ENCODE measurements around the gene GPR3. TPM values are rescaled to one million over a fixed set of nuclear protein-coding genes. Genes with fewer than 3 reads are reported as not detected.
A peak's percentile ranks its signal among the peaks of the same experiment; 100 is the strongest.

GPR3 gene
- total RNA-seq, 4 donors from 2014 or later, result not detected

DNA sequence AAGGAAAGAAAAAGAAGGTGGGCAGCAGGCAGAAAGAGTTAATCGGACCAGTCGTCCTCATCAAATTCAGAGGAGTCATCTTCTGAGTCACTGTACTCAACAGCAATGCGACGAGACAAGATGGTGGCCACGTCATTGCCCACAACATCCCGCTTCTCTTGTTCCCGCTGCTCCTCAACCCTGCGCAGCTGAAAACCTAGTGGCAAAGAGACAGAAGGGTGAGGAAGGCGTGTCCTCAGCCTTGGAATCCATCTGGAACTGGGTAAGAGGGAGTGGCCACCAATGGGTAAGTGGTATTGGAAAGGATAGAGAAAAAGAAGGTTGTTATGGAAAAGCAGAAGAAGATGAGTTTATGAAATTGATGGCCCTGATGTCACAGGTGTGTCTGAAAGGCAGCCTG, 15.7 kb downstream of the GPR3 start:
- Histone ChIP-seq H3K27me3 (no peaks in the 10 kb centered on the region), H3K27ac (no peak overlapping the region), H3K9me3 (no peaks in the 10 kb centered on the region), H3K36me3 (peaks cover 0 to 72% (median 2%) of the 10 kb centered on the region in 3 donors), H3K4me1 (peaks cover 3 to 20% (median 12%) of the 10 kb centered on the region in 4 donors), H3K4me3 (no peak overlapping the region)
- DNase-seq, result peak in 1 of 3 donors; percentile 37
- TF ChIP-seq POLR2A (IDR thresholded peaks at IDR 0.05), result no peak
- TF ChIP-seq, protein P1, sequence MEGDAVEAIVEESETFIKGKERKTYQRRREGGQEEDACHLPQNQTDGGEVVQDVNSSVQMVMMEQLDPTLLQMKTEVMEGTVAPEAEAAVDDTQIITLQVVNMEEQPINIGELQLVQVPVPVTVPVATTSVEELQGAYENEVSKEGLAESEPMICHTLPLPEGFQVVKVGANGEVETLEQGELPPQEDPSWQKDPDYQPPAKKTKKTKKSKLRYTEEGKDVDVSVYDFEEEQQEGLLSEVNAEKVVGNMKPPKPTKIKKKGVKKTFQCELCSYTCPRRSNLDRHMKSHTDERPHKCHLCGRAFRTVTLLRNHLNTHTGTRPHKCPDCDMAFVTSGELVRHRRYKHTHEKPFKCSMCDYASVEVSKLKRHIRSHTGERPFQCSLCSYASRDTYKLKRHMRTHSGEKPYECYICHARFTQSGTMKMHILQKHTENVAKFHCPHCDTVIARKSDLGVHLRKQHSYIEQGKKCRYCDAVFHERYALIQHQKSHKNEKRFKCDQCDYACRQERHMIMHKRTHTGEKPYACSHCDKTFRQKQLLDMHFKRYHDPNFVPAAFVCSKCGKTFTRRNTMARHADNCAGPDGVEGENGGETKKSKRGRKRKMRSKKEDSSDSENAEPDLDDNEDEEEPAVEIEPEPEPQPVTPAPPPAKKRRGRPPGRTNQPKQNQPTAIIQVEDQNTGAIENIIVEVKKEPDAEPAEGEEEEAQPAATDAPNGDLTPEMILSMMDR (IDR thresholded peaks at IDR 0.05), result no peak

GRCh38 chr1:27409669-27410068, 17.2 kb downstream of the GPR3 start:
- peak in 1 of 3 donors; percentile 22 for DNase-seq
- Histone ChIP-seq H3K36me3 (peaks cover 0 to 88% (median 2%) of the 10 kb centered on the region in 3 donors), H3K4me3 (no peak overlapping the region), H3K4me1 (peaks cover 0 to 10% (median 3%) of the 10 kb centered on the region in 4 donors), H3K27me3 (no peaks in the 10 kb centered on the region), H3K27ac (no peak overlapping the region), H3K9me3 (no peaks in the 10 kb centered on the region)
- TF ChIP-seq, protein P1 (IDR thresholded peaks at IDR 0.05), result no peak
- TF ChIP-seq POLR2A (IDR thresholded peaks at IDR 0.05), result no peak

DNA sequence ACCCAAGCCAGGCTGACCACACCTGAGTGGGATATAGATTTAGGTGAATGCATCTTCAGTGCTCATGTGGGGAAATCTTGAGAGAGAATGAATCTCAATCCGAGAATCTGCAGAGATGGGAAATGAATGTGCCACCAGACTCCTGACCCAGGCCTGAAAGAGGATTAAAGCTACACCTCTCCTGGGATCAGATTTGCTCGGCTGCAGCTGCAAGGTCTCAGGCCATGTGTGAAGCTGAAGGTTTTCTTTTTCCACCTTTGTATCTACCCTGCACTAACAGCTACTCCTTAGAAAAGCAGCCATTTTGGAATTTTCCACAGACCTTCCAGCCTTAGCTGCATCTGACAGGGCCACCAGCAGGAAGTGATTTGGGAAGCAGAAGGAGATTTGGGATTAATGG, 18.3 kb downstream of the GPR3 start:
- TF ChIP-seq POLR2A (IDR thresholded peaks at IDR 0.05), result no peak
- TF ChIP-seq, protein P1 (IDR thresholded peaks at IDR 0.05), result no peak
- Histone ChIP-seq H3K36me3 (peaks cover 0 to 98% (median 2%) of the 10 kb centered on the region in 3 donors), H3K4me3 (no peak overlapping the region), H3K27me3 (no peaks in the 10 kb centered on the region), H3K4me1 (peaks cover 0 to 10% (median 2%) of the 10 kb centered on the region in 4 donors), H3K27ac (no peak overlapping the region), H3K9me3 (no peaks in the 10 kb centered on the region)
- no peak for DNase-seq

DNA sequence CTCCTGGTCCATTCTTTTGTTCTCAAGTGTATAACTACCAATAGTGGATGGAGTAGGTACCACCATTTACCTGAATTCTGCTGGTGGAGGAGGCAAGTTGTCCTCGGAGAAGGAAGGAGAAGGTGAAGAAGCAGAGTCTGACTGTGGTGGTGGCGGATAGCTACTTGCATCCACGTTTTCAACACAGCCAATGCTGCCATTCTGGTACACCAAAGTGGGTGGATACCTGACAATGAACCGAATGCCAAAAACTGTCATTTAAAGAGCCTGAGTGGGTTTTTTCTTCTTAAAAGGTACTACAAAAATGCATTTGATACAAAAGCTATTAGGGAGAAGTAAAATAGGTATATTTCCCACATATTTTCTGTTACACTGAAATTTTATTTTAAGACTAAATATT, 20.1 kb downstream of the GPR3 start:
- peaks cover 0 to 100% (median 2%) of the 10 kb centered on the region in 3 donors for H3K36me3 ChIP-seq
- no peak overlapping the region for H3K4me3 ChIP-seq
- no peak for TF ChIP-seq POLR2A (IDR thresholded peaks at IDR 0.05)
- TF ChIP-seq, protein P1 (IDR thresholded peaks at IDR 0.05), result no peak
- peaks cover 0 to 9% (median 5%) of the 10 kb centered on the region in 4 donors for H3K4me1 ChIP-seq
- H3K27ac ChIP-seq, result no peak overlapping the region
- H3K9me3 ChIP-seq, result no peaks in the 10 kb centered on the region
- no peak for DNase-seq
- H3K27me3 ChIP-seq, result no peaks in the 10 kb centered on the region

- Histone ChIP-seq H3K4me1 (peaks cover 0 to 12% (median 4%) of the 10 kb centered on the region in 4 donors), H3K9me3 (no peaks in the 10 kb centered on the region), H3K36me3 (peaks cover 0 to 100% (median 2%) of the 10 kb centered on the region in 3 donors), H3K27ac (no peak overlapping the region), H3K27me3 (no peaks in the 10 kb centered on the region), H3K4me3 (no peak overlapping the region)
- DNase-seq, result no peak
- no peak for TF ChIP-seq POLR2A (IDR thresholded peaks at IDR 0.05)
Measured at GRCh38 chr1:27413004-27413403, 20.6 kb downstream of the GPR3 start.

- no peak overlapping the region for H3K27ac ChIP-seq
- DNase-seq, result no peak
- H3K36me3 ChIP-seq, result peaks cover 0 to 97% (median 2%) of the 10 kb centered on the region in 3 donors
Measured at GRCh38 chr1:27414091-27414490, 21.7 kb downstream of the GPR3 start.

More at GRCh38 chr1:27414091-27414490, 21.7 kb downstream of the GPR3 start:
- Histone ChIP-seq H3K4me1 (peaks cover 0 to 22% (median 9%) of the 10 kb centered on the region in 4 donors), H3K9me3 (no peaks in the 10 kb centered on the region), H3K4me3 (no peak overlapping the region), H3K27me3 (no peaks in the 10 kb centered on the region)
- TF ChIP-seq POLR2A (IDR thresholded peaks at IDR 0.05), result no peak
- TF ChIP-seq, protein P1 (IDR thresholded peaks at IDR 0.05), result no peak

Data from Peyer's patch (tissue), 4 donors.